Anterior cingulate cortex (tissue), 58 donors: ENCODE measurements around the gene PIP5K1B.

Source experiments
- DNase-seq, 58 donors: peaks; one replicate each; lab custom pipeline; 2025; lab: John Stamatoyannopoulos, UW

PIP5K1B gene

GRCh38 chr9:68844157-68844556, 139.1 kb downstream of the PIP5K1B start:
- peak in 1 of 58 donors; percentile 11 for DNase-seq

- peak in 16 of 58 donors; percentile 2 to 61 (median 22) for DNase-seq
Observed at GRCh38 chr9:68844631-68845612, 139.9 kb downstream of the PIP5K1B start.

GRCh38 chr9:68847765-68848164, 142.7 kb downstream of the PIP5K1B start:
- DNase-seq: no peak

GRCh38 chr9:68851657-68852056, 146.6 kb downstream of the PIP5K1B start:
- DNase-seq: peak in 2 of 58 donors; percentile 13 to 16

- no peak for DNase-seq
Observed at GRCh38 chr9:68852941-68853340, 147.9 kb downstream of the PIP5K1B start.

GRCh38 chr9:68859347-68859746, 154.3 kb downstream of the PIP5K1B start:
- no peak for DNase-seq

- no peak for DNase-seq
Observed at GRCh38 chr9:68860419-68860818, 155.4 kb downstream of the PIP5K1B start.

GRCh38 chr9:68861436-68861835, 156.4 kb downstream of the PIP5K1B start:
- DNase-seq: no peak

GRCh38 chr9:68867066-68867465, 162.0 kb downstream of the PIP5K1B start:
- no peak for DNase-seq

- no peak for DNase-seq
Observed at GRCh38 chr9:68869022-68869421, 164.0 kb downstream of the PIP5K1B start.

- DNase-seq: no peak
Observed at GRCh38 chr9:68870086-68870485, 165.0 kb downstream of the PIP5K1B start.

GRCh38 chr9:68871236-68871635, 166.2 kb downstream of the PIP5K1B start:
- DNase-seq: no peak

GRCh38 chr9:68872026-68872501, 167.0 kb downstream of the PIP5K1B start:
- DNase-seq: peak in 2 of 58 donors; percentile 2 to 8

- no peak for DNase-seq
Observed at GRCh38 chr9:68873179-68873578, 168.1 kb downstream of the PIP5K1B start.

GRCh38 chr9:68876273-68876672, 171.2 kb downstream of the PIP5K1B start:
- DNase-seq: no peak

GRCh38 chr9:68876681-68877080, 171.6 kb downstream of the PIP5K1B start:
- DNase-seq: no peak

GRCh38 chr9:68877219-68877618, 172.2 kb downstream of the PIP5K1B start:
- no peak for DNase-seq

- no peak for DNase-seq
Observed at GRCh38 chr9:68878450-68878849, 173.4 kb downstream of the PIP5K1B start.

- DNase-seq: no peak
Observed at GRCh38 chr9:68883224-68883623, 178.2 kb downstream of the PIP5K1B start.

- DNase-seq: no peak
Observed at GRCh38 chr9:68887232-68887631, 182.2 kb downstream of the PIP5K1B start.

- peak in 1 of 58 donors; percentile 0 for DNase-seq
Observed at GRCh38 chr9:68894502-68894901, 189.5 kb downstream of the PIP5K1B start.
